ENCODE results near the gene ZBTB44.
"Not testable (repeated sequence)": the region's sequence is repeated elsewhere in the genome, so short reads cannot be mapped to it uniquely, and the experiment has no call there.

The ZBTB44 gene

DNA sequence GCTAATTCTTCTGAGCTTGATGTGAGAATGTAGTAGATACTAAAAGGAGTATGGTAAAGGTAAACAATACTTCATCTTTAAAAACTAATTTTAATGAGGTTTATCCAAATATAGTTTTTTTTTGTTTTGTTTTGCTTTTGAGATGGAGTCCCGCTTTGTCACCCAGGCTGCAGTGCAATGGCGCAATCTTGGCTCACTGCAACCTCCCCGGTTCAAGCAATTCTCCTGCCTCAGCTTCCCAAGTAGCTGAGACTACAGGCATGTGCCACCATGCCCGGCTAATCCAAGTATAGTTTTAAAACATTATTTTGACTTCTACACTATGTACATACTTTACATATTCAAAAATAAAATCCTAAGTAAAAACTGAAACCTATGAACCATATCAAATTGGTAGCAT, 4.1 kb downstream of the ZBTB44 start:
- no peak for DNase-seq

DNA sequence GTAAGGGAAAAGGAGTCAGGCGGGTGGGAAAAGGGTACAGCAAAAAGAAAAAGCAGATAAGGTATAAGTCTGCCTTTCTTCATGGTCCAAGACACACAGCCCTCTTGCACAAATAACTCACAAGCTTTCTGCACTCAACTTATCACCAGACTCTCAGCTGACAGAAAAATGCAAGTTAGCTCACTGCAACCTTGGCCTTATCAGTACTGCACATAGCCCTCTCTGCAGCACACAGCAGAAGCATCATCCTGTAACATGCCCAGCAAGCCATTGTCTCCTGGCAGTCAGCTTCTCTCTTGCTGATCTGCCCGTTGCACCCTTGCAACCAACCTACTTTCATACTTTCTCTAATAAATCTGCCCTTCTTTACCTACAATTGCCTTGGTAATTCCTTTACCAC, 5.8 kb downstream of the ZBTB44 start:
- DNase-seq: no peak

DNA sequence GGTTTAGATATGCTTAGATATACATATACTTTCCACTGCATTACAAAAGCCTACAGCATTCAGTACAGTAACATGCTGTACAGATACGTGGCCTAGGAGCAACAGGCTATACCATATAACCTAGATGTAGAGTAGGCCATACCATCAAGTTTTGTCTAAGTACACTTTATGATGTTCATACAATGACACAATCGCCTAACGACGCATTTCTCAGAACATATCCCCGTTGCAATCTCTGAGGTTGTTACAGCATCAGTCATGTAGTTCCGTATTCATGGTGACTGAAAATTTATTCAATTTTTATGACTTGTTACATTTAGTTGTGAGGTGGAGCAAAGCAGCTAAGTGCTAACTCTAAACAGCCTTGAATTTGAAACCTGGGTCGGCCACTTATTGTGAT, 6.7 kb downstream of the ZBTB44 start:
- no peak for DNase-seq

DNA sequence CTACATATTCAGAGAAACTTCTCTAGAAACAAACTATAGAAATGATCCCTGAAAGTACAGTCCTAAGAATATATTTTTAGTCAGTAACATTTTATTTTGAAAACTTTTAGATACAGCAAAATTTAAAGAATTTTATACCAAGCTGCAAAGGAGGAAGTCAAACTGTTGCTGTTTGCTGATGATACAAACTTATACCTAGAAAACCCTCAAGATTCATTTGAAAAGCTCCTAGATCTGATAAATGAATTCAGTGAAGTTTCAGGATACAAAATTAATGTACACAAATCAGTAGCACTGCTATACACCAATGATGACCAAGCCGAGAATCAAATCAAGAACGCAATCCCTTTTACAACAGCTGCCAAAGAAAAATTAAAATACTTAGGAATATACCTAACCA, 10.1 kb downstream of the ZBTB44 start:
- DNase-seq: no peak

DNA sequence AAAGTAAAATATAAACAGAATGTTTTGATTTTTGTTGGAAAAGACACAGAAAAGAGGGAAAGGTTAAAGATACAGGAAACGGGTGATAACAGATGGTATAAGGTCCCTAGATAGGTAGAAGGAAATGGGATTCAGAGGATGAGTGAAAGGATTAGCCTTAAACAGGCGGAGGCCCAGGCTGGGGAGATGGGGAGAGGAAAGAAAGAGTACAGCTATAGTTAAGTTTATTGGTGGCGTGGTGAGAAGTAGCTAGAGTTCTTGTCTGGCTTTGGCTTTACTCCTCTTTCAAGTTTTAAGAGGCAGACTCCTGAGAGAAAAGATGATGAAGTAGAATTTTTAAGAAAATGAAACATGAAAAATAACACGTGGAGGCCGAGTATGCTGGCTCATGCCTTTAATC, 13.7 kb downstream of the ZBTB44 start:
- no peak for DNase-seq

DNA sequence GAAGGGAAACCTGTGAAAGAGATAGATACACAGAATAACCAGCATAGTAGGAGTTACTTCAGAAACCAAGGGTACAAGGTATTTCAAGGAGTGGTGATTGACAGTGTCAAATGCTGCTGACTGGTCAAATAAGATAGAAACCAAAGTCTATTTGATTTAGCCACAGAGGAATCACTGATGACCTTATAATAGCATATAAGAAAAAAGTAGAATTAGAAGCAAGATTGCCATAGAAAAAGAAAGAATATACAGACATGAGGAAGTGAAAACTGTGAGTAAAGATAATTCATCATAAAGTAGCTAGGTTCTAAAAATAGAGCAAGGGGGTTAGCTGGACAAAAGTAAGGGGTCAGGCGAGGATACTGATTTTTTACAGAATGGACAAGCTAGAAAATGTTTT, 14.2 kb downstream of the ZBTB44 start:
- no peak for DNase-seq

DNA sequence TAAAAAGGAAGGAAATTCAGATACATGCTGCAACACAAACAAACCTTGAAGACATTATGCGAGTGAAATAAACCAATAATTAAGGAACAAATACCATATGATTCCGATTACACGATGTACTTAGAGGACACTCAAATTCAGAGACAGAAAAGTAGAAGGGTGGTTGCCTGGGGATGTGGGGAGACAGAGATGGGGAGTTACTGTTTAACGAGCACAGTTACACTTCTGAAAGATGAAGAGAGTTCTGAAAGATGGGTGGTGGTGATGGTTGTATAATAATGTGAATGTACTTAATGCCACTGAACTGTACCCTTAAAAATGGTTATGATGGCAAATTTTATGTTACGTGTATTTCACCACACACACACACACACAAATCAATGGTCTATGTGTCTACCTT, 14.7 kb downstream of the ZBTB44 start:
- no peak for DNase-seq

DNA sequence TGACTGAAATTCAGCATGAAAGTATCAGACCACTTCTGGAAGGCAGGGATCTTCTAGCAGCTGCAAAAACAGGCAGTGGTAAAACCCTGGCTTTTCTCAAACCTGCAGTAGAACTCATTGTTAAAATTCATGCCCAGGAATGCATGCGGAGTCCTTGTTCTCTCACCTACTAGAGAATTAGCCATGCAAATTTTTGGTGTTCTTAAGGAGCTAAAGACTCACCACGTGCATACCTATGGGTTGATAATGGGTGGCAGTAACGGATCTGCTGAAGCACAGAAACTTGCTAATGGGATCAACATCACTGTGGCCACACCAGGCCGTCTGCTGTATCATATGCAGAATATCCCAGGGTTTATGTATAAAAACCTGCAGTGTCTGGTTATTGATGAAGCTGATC, 19.1 kb downstream of the ZBTB44 start:
- DNase-seq: no peak

DNA sequence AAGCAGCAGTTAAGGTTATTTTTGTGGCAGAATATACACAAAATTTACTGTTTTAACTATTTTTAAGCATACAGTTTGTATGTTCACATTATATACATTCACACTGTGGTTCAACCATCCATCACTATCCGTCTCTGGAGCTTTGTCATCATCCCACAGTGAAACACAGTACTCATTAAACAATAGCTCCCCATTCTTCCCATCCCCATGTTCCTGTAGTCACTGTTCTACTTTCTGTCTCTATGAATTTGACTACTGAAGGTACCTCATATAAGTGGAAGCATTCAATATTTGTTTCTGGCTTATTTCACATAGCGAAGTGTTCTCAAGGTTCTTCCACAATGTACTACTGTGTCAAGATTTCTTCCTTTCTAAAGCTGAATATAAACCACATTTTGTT, 32.6 kb downstream of the ZBTB44 start:
- DNase-seq: no peak

DNA sequence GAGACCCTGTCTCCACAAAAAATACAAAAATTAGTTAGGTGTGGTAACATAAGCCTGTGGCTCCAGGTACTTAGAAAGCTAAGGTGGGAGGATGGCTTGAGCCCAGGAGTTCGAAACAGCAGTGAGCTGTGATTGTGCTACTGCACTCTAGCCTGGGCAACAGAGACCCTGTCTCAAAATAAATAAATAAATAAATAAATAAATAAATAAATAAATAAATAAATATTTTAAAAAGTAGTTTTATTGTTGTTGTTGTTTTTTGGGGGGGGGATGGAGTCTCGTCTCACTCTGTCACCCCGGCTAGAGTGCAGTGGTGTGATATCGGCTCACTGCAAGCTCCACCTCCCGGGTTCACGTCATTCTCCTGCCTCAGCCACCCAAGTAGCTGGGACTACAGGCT, 33.4 kb downstream of the ZBTB44 start:
- DNase-seq: not testable (repeated sequence)

DNA sequence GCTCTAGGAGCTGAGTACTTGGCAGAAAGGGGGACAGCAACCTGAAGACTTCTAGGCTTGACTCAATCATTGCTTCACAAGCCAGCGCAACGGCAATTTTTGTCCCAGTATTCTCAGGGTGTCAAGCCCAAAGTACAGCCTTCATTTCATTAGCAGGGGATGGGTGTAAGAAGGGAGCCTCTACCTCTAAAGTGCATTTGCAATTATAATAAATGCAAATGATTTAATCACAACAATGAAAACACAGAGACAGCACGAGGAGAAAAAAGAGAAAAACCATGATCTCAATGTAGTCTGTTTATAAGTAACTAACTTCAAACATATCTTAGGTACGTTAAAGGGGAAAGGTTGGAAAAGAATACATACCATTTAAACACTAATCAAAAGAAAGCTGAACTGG, 34.7 kb downstream of the ZBTB44 start:
- DNase-seq: no peak

DNA sequence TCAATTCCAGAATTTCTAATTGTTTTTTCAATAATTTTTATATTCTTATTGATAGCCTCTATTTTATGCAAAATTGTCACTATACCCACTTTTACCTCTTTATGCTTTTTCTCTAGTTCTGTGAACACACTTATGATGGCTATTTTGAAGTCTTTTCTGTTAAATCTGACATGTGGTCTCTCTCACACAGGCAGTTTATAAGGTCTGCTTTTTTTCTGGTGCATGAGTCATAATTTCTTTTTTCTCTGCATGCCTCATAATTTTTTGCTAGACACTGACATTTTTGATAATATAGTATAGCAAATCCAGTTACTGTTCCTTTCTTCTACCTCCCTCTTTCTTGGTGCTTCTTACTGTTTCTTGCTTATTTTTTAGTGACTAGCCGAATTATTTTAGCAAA, 36.0 kb downstream of the ZBTB44 start:
- no peak for DNase-seq

DNA sequence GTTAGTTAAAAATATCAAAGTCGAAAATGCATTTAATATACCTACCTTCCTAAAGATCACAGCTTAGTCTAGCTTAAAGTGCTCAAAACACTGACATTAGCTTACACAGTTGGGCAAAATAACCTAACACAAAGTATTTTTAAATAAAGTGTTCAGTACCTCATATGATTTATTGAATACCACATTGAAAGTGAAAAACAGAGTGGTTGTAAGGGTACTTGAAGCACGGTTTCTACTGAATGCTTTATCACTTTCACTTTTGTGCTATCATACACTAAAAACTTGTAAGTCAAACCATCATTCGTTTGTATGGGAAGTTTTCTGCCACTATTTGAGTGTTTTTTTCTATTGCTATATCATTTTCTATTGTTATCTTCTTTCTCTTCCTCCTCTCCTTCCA, 36.6 kb downstream of the ZBTB44 start:
- no peak for DNase-seq

DNA sequence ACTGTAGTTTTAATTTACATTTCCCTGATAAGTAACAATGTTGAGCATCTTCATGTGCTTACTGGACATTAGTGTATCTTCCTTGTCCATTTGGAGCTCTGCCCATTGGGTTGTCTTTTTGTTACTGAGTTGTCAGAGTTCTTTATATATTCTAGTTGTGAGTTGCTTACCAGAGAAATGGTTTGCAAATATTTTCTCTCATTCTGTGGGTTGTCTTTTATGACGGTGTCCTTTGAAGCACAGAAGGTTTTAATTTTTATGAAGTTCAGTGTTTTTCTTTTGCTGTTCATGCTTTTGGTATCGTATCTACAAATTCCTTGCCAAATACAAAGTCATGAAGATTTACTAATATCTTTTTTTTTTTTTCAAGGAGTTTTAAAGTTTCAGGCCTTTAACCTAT, 42.4 kb downstream of the ZBTB44 start:
- DNase-seq: no peak

DNA sequence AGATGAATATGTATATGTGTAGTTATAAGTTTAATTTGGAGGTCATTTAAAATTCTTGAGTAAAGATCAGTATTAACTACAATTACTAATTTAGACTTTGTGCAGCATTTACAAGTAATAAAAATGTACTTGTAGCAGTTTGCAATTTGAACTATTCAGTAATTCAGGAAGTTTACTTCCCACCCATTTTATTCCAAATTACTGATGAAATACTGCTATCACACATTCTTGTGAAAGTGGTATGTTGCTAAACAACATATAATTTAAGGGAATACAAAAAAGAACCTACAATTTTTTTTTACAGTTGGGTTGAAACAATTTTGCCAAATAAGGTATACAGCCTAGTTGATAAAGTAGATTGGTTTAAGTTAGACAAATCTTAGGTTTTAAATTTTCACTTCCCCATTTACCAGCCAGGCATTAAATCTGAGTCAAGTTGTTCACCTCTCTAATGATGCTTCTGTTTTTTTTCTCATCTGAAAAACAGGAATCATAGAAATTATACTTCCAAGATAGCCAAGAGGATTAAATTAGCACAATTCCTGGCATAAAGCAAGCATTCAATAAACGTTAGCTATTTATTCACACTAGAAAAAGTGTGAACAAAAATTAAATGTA, 45.3 kb downstream of the ZBTB44 start:
- no peak for DNase-seq

DNA sequence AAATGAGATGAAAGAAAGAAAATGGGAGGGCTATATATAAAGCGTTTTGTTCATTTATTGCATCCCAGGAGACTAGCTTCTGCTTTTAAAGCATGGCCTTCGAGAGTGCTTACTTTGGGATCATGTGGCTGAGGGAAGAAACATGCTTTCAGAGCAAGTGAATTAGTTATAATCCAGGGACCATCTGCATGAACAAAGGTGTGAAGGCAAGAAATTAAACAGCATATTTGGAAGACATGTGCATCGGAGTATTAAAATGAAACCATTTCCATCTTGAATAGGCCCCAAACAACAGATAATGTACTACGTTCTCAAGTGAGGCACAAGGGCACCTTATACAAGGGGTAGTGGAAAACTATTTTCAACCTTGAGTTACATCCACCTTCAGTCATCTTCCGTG, 51.4 kb downstream of the ZBTB44 start:
- no peak for DNase-seq

DNA sequence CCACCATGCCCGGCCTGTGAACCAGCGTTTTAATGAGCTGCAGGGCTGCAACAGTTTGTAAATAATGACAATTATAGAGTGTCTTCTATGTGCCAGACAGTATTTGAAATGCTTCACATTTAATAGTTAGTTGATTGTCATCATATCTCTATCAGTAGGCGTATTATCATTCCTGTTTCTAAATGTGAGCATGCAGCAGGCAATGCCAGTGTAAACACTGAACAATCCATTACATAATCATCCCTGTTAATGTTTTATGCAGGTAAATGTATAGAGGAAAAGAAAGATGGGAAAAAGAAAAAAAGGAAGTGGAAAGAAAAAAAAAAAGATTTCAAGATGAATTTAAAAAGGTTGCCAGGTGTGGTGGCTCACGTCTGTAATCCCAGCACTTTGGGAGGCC, 52.3 kb downstream of the ZBTB44 start:
- no peak for DNase-seq

DNA sequence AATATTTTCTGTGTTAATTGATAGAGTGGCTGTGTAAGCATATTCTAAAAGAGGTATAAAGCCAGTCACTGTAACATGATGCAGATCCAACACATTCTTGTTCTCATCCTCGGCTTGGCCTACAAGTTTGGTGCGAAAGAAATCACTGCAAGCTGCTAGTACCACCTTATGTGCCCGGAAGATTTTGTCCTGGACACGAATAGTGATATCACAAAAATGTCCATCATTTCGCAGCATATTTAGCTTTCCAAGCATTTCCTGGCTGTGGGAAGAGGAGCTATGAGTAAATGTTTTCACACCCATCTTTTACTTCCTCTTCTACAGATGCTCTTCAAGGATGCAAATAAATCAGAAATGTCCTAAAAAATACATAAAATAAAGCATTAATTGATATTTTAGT, 53.1 kb downstream of the ZBTB44 start:
- no peak for DNase-seq

DNA sequence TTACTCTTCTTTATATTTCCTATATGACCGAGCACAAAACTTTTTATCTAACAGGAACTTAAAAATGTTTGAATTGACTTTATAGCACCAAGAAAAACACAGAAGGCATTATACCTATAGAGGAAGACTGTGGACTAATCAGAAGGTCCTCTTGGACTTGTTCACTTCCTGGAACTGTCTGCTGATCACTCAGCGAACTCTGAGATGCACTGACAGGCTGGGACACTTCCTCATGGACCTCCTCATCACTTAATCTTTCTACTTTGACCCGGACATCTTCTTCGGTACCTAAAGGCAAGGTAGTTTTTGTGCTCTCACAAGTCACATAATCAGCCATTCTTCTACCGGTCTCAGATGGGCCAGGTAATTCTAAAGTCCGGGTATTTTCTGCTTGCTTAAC, 54.0 kb downstream of the ZBTB44 start:
- no peak for DNase-seq

DNA sequence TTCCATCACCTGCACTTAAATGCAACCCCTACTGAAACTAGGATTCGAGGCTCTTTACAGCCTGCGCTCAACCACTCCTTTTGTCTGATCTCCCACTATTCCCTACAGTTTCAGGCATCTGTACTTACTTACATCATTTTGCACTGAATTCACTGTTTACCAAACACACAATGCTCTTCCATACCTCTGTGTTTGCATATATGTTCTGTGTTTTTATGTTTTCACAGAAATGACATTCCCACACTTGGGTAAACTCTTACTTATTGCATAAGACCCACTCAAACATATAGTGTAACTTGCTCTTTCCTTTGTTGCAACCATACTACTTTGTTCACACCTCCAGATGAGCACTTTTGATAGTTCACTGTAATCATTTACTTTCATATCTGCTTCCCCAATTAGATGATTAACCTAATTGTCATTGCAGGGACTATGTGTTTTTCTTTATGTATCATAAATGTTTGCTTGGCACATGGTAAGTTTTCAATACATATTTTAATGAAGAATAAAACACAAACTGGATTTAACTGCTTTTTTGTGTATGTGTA, 54.6 kb downstream of the ZBTB44 start:
- no peak for DNase-seq

DNA sequence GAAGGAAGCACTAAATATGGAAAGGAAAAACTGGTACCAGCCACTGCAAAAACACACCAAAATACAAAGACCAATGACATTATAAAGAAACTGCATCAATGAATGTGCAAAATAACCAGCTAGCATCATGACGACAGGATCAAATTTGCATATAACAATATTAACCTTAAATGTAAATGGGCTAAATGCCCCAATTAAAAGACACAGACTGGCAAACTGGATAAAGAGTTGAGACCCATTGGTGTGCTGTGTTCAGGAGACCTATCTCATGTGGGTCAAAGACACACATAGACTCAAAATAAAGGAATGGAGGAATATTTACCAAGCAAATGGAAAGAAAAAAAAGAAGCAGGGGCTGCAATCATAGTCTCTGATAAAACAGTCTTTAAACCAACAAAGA, 63.0 kb downstream of the ZBTB44 start:
- not testable (repeated sequence) for DNase-seq

DNA sequence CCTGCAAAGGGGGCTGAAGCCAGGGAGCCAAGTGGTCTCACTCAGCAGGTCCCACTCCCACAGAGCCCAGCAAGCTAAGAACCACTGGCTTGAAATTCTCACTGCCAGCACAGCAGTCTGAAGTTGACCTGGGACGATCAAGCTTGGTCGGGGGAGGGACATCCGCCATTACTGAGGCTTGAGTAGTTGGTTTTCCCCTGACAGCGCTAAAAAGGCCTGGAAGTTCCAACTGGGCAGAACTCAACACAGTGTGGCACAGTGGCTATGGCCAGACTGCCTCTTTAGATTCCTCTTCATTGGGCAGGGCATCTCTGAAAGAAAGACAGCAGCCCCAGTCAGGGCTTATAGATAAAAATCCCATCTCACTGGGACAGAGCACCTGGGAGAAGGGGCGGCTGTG, 64.8 kb downstream of the ZBTB44 start:
- not testable (repeated sequence) for DNase-seq

DNA sequence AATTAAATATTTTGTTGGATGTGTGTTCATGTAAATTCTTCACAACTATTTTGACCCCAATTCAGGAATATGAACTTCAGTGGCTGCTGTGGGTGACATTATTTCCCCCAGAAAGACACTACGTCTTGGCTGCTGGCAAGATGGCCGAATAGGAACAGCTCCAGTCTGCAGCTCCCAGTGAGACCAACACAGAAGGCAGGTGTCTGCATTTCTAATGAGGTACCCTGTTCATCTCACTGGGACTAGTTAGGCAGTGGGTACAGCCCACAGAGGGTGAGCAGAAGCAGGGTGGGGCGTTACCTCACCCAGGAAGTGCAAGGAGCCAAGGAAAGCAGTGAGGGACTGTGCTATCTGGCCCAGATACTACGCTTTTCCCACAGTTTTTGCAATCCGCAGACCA, 65.3 kb downstream of the ZBTB44 start:
- DNase-seq: no peak

DNA sequence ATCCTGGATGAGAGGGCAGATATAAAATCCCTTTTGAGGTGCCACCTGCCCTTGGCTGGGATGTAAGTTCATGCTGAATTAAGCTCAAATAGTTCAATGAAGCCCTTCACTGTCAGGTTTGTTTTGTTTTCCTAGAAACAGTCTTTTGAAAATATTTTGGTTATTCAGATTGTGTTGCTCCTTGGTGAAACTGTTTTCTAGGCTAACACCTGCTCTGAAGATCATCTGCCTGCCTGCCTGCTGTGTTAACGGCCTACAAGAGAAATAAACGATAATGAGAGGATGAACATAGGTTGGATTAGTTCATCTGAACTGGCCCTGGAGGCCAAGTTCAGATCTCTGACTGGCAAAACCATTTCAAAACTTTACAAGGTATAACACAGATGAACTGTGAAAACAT, 67.4 kb downstream of the ZBTB44 start:
- DNase-seq: peak; percentile 31

DNA sequence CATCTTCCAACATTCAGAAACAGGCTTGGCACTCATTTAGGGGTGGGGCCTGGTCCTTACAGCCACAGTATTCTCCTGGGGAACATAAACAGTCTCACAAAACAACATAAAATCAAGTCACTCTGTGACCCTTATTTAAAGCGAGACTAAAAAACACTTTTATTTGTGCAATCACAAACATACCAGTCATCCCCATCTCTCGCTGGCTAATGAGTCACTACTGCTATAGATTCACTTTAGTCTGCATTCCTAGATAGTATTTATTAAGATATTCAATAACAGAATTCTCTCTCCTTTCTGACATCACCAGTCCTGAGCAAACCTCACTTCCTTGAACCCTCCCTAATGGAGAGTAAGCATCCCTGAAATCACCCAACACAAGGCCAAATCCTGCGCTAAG, 68.0 kb downstream of the ZBTB44 start:
- no peak for DNase-seq

DNA sequence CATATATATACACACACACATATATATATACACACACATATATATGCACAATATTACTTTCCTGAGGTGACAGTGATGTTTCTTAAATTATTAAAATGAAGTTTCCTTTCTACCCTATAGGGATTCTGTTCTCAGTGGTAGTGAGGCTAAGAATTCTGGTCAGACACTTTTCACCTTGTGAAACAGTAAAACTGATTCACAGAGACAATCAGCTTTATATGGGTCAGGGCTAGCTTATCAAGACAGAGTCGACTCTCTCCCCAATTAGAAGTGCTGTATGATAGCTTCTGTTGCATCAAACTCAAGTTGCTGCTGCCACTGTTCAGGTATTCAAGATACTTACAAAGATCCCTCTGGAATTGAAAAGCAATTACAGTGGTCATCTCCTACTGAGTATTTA, 68.4 kb downstream of the ZBTB44 start:
- DNase-seq: no peak

All from COR-L47 (cell line).